Trophoblast cell (in vitro differentiated cells and primary cell): Measurements from ENCODE around the gene THOC5.

ENCODE experiments used
- DNase-seq, 2 donors: peaks; one replicate each; pipeline ENCODE4 v3.0.0-alpha.2; 2016
- H2AFZ ChIP-seq: 2 replicates; pipeline ENCODE4 v1.6.1; 2013; ENCODE audit warnings: low read length, moderate library complexity, mild to moderate bottlenecking; ENCODE audit not compliant: insufficient read depth, poor library complexity
- H2AK5ac ChIP-seq: 2 replicates; pipeline ENCODE4 v1.6.1; 2013; ENCODE audit warnings: mild to moderate bottlenecking, low read length
- H2BK120ac ChIP-seq: 2 replicates; pipeline ENCODE4 v1.6.1; 2013; ENCODE audit warnings: low read length, mild to moderate bottlenecking, moderate library complexity; ENCODE audit not compliant: insufficient read depth, poor library complexity
- H2BK12ac ChIP-seq: 2 replicates; pipeline ENCODE4 v1.6.1; 2013; ENCODE audit warnings: mild to moderate bottlenecking, low read length, moderate library complexity
- H2BK5ac ChIP-seq: 2 replicates; pipeline ENCODE4 v1.6.1; 2013; ENCODE audit warnings: low read length, low read depth, moderate library complexity, mild to moderate bottlenecking; ENCODE audit not compliant: poor library complexity
- H3K14ac ChIP-seq: 2 replicates; pipeline ENCODE4 v1.6.1; 2013; ENCODE audit warnings: mild to moderate bottlenecking, low read length
- H3K18ac ChIP-seq: 2 replicates; pipeline ENCODE4 v1.6.1; 2013; ENCODE audit warnings: mild to moderate bottlenecking, low read length
- H3K23ac ChIP-seq: 2 replicates; pipeline ENCODE4 v1.6.1; 2013; ENCODE audit warnings: low read length
- H3K27ac ChIP-seq: 2 replicates; pipeline ENCODE4 v1.5.1; 2013; ENCODE audit warnings: low read depth, mild to moderate bottlenecking, inconsistent platforms, low read length, moderate library complexity
- H3K27me3 ChIP-seq: 2 replicates; pipeline ENCODE4 v1.6.1; 2013; ENCODE audit warnings: inconsistent platforms, mild to moderate bottlenecking, low read length, moderate library complexity; ENCODE audit not compliant: insufficient read depth
- H3K36me3 ChIP-seq, 2 experiments: 1 replicate in 1 of 2; 2 replicates in 1 of 2; pipeline ENCODE4 v1.6.1; 2013; ENCODE audit warnings: low read length in 2 of 2, mild to moderate bottlenecking in 2 of 2, moderate library complexity in 1 of 2; ENCODE audit not compliant: insufficient read depth in 2 of 2, control insufficient read depth in 1 of 2
- H3K4ac ChIP-seq: 2 replicates; pipeline ENCODE4 v1.6.1; 2013; ENCODE audit warnings: low read depth, mild to moderate bottlenecking, low read length, moderate library complexity
- H3K4me1 ChIP-seq, 2 experiments: 1 replicate in 1 of 2; 2 replicates in 1 of 2; pipeline ENCODE4 v1.6.1; 2013; ENCODE audit warnings: low read length in 2 of 2, mild to moderate bottlenecking in 2 of 2, moderate library complexity in 1 of 2; ENCODE audit not compliant: insufficient read depth in 2 of 2, control insufficient read depth in 1 of 2
- H3K4me2 ChIP-seq: 2 replicates; pipeline ENCODE4 v1.6.1; 2013; ENCODE audit warnings: inconsistent platforms, mild to moderate bottlenecking, low read length, moderate library complexity
- H3K4me3 ChIP-seq: 2 replicates; pipeline ENCODE4 v1.5.1; 2013; ENCODE audit warnings: mild to moderate bottlenecking, low read depth, low read length, inconsistent platforms
- H3K79me1 ChIP-seq: one replicate; pipeline ENCODE4 v1.6.1; 2013; ENCODE audit warnings: low read length
- H3K79me2 ChIP-seq: 2 replicates; pipeline ENCODE4 v1.6.1; 2013; ENCODE audit warnings: low read length, mild to moderate bottlenecking; ENCODE audit not compliant: control insufficient read depth, insufficient read depth, poor library complexity
- H3K9ac ChIP-seq: 2 replicates; pipeline ENCODE4 v1.6.1; 2013; ENCODE audit warnings: mild to moderate bottlenecking, low read length
- H3K9me3 ChIP-seq: 2 replicates; pipeline ENCODE4 v1.6.1; 2013; ENCODE audit warnings: low read depth, mild to moderate bottlenecking, control low read depth, inconsistent platforms, low read length; ENCODE audit not compliant: insufficient read depth
- H4K12ac ChIP-seq: 2 replicates; pipeline ENCODE4 v1.6.1; 2013; ENCODE audit warnings: low read depth, mild to moderate bottlenecking, low read length, moderate library complexity
- H4K8ac ChIP-seq: 2 replicates; pipeline ENCODE4 v1.6.1; 2013; ENCODE audit warnings: low read depth, mild to moderate bottlenecking, low read length, moderate library complexity
- H4K91ac ChIP-seq: one replicate; pipeline ENCODE4 v1.6.1; 2013; ENCODE audit warnings: low read depth, mild to moderate bottlenecking, low read length, moderate library complexity
- WGBS: extraction: QIAGEN DNeasy Blood & Tissue Kit; methylation state at CpG from one replicate; pipeline ENCODE4 v1.1.7; 2013; ENCODE audit warnings: missing lambda C conversion rate; ENCODE audit not compliant: insufficient read length, insufficient coverage; ENCODE audit errors: extremely low coverage; 5-methylcytosine and 5-hydroxymethylcytosine counted together

The THOC5 gene

DNA sequence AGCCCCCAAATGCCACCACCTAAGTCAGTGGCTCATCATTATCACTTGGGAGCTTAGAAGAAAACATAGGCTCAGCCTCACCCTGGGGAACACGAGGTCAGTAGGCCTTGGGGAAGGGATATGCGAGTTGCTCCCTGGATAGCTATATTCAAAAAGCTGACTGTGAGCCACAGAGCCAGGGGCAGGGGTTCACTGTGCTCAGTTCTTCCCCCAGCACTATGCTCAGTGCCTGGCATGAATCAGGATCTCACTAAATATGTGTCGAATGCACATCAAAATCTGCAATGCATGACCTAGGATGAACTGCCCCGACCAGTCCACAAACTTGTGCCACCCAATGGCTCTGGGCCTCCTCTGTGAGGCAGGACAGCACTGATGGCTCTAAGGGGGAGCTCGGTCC is 35.1 kb downstream of the THOC5 start:
- no peak overlapping the region for H3K4me3 ChIP-seq
- no peak overlapping the region for H2BK12ac ChIP-seq
- H3K9ac ChIP-seq, result no peak overlapping the region
- H3K4me1 ChIP-seq, result no peaks in the 10 kb centered on the region
- no peak overlapping the region for H4K12ac ChIP-seq
- H3K9me3 ChIP-seq, result no peaks in the 10 kb centered on the region
- H3K18ac ChIP-seq, result no peak overlapping the region
- H2BK5ac ChIP-seq, result no peak overlapping the region
- no peak overlapping the region for H3K14ac ChIP-seq
- H3K79me2 ChIP-seq, result no peaks in the 10 kb centered on the region
- H3K27me3 ChIP-seq, result no peaks in the 10 kb centered on the region
- no peak overlapping the region for H3K23ac ChIP-seq
- no peak overlapping the region for H2BK120ac ChIP-seq
- peaks cover 51 to 58% of the 10 kb centered on the region in 2 experiments for H3K36me3 ChIP-seq
- DNase-seq, result no peak
- no peaks in the 10 kb centered on the region for H3K79me1 ChIP-seq
- no peak overlapping the region for H3K4ac ChIP-seq
- H2AK5ac ChIP-seq, result no peak overlapping the region
- H2AFZ ChIP-seq, result no peak overlapping the region
- no peak overlapping the region for H3K27ac ChIP-seq
- H4K8ac ChIP-seq, result no peak overlapping the region
- no CpG with 5 or more reads among the region's 5 CpGs for WGBS
- no peak overlapping the region for H4K91ac ChIP-seq
- no peak overlapping the region for H3K4me2 ChIP-seq

DNA sequence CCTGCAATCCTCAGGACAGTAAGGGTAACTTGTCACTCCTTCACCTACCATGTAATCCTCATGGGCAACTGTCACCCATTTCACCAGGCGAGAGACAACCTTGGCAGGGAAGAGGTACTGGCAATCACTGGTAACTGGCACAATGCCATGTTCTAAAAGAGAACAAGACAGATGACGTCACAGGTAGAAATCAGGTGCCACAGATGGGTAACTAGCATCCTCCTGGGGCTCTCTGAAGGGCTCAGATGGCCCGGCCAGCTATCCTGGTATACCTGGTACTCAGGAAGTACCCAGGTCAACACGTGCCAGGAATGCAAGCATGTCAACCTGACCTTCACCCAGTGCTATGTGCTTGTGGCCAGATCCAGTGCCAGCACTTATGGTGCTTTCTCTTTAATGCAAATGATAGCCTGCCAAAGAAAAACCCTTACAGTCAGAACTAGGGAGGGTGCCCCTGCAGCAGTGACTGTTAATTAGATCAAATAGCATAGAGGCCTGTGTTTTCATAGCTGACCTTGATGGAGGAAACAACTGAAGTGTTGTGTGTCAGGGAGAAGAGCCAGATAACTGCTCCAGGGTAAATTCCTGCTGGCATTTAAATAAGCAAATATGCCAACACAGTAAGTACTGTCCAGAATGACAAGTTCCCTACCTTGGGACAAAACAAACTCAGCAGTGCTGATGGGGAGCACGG is 36.2 kb downstream of the THOC5 start:
- H2AFZ ChIP-seq, result no peak overlapping the region
- WGBS, result no CpG with 5 or more reads among the region's 5 CpGs
- no peak overlapping the region for H3K18ac ChIP-seq

DNA sequence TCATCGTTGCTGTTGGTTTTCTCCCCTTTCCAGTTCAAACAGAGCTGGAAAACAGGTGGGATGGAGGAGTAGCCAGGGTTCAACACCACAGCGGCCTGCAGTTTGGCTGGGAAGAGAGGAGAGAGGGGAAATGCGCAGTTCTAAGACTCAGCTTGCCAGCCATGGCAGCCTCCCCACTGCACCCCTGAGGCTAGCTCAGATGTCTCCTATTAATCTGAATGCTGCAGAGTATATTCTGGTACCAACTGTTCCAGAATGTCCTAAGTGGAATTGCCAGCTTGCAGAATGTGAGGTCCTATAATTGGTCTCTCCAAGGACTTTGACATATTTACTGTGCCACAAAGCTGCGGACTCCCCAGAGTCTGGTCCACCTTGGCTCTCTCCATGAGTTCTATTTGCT is 41.5 kb downstream of the THOC5 start:
- Histone ChIP-seq H2AFZ (no peak overlapping the region), H4K91ac (no peak overlapping the region), H3K27me3 (no peaks in the 10 kb centered on the region), H3K9ac (no peak overlapping the region), H2AK5ac (no peak overlapping the region), H2BK5ac (no peak overlapping the region), H3K18ac (no peak overlapping the region), H3K27ac (no peak overlapping the region), H2BK120ac (no peak overlapping the region), H3K79me2 (no peaks in the 10 kb centered on the region), H3K14ac (no peak overlapping the region), H3K9me3 (peaks cover 2% of the 10 kb centered on the region), H4K8ac (no peak overlapping the region), H3K4me3 (no peak overlapping the region), H2BK12ac (no peak overlapping the region), H3K4me2 (no peak overlapping the region), H3K23ac (no peak overlapping the region), H4K12ac (no peak overlapping the region), H3K79me1 (no peaks in the 10 kb centered on the region), H3K36me3 (peaks cover 37 to 65% of the 10 kb centered on the region in 2 experiments), H3K4me1 (no peaks in the 10 kb centered on the region), H3K4ac (no peak overlapping the region)
- WGBS, result no CpG with 5 or more reads among the region's 4 CpGs
- DNase-seq, result no peak

More for the DNA sequence above, 36.2 kb downstream of the THOC5 start:
- Histone ChIP-seq H3K36me3 (peaks cover 51 to 57% of the 10 kb centered on the region in 2 experiments), H2BK5ac (no peak overlapping the region), H3K79me1 (no peaks in the 10 kb centered on the region), H4K8ac (no peak overlapping the region), H2BK120ac (no peak overlapping the region), H4K91ac (no peak overlapping the region), H3K9me3 (no peaks in the 10 kb centered on the region), H3K27ac (no peak overlapping the region), H2BK12ac (no peak overlapping the region), H3K9ac (no peak overlapping the region), H3K79me2 (no peaks in the 10 kb centered on the region), H3K27me3 (no peaks in the 10 kb centered on the region), H3K4me2 (no peak overlapping the region), H2AK5ac (no peak overlapping the region), H4K12ac (no peak overlapping the region), H3K23ac (no peak overlapping the region), H3K14ac (no peak overlapping the region), H3K4ac (no peak overlapping the region), H3K4me1 (no peaks in the 10 kb centered on the region), H3K4me3 (no peak overlapping the region)
- no peak for DNase-seq

DNA sequence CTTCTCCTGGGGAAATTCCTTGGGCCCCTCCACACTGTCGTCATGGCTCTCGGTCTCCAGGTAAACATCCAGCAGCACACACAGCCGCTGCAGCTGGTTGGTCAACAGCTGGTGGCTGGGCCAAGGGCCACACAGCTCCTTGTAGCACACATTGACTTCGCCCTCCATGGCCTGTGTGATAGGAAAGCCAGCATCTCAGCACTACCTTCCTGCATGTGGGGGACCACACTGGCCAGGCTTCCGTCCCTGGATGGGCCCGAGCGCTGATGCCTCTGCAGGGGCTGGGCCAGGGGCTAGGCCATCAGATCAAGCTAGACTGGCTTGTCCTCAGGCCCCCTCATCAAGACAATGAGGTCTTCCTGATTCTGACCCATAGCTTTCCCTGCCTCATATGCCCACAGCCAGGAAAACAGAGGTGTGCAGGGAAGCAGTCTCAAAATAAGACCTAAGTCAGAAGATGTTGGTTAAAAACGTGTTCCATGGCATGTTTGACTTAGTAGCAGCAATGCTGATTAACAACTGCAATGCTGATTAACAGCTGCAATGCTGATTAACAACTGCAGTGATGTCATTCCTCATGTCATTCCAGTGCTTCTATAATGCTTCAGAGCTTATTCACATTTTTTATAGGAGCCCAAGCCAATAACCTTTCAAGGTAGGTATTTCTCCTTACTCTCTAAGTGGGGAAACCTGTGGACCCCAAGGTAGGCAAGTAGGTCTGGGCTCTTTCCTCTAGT is 42.3 kb downstream of the THOC5 start:
- H3K36me3 ChIP-seq, result peaks cover 34 to 61% of the 10 kb centered on the region in 2 experiments
- no peak overlapping the region for H2AFZ ChIP-seq
- peaks cover 2% of the 10 kb centered on the region for H3K9me3 ChIP-seq
- H3K23ac ChIP-seq, result no peak overlapping the region
- H2AK5ac ChIP-seq, result no peak overlapping the region
- H2BK12ac ChIP-seq, result no peak overlapping the region
- no CpG with 5 or more reads among the region's 8 CpGs for WGBS
- H4K91ac ChIP-seq, result no peak overlapping the region
- H3K27ac ChIP-seq, result no peak overlapping the region
- no peaks in the 10 kb centered on the region for H3K79me1 ChIP-seq
- H3K79me2 ChIP-seq, result no peaks in the 10 kb centered on the region
- no peak overlapping the region for H3K4ac ChIP-seq
- H2BK5ac ChIP-seq, result no peak overlapping the region
- H3K9ac ChIP-seq, result no peak overlapping the region
- H2BK120ac ChIP-seq, result no peak overlapping the region
- H3K14ac ChIP-seq, result no peak overlapping the region
- no peak overlapping the region for H3K4me2 ChIP-seq
- H3K27me3 ChIP-seq, result no peaks in the 10 kb centered on the region
- no peak overlapping the region for H4K12ac ChIP-seq
- H3K4me1 ChIP-seq, result no peaks in the 10 kb centered on the region
- H3K4me3 ChIP-seq, result no peak overlapping the region
- H4K8ac ChIP-seq, result no peak overlapping the region
- no peak for DNase-seq
- H3K18ac ChIP-seq, result no peak overlapping the region
